ENCODE data around the gene NDUFC2.

GRCh38 chr11:78036313-78036712 is 43.3 kb downstream of the NDUFC2 start:
- TF ChIP-seq EZH2phosphoT487 (IDR thresholded peaks at IDR 0.05; ENCODE audit: insufficient read depth, low read depth) (no peak), EZH2 (IDR thresholded peaks at IDR 0.05; ENCODE audit: insufficient read depth, poor library complexity, severe bottlenecking) (no peak)

Data from GM23248 (cell line).